AG04450 (cell line): ENCODE results near the gene CCL5. TPM values are rescaled to one million over a fixed set of nuclear protein-coding genes. Genes with fewer than 3 reads are reported as not detected.

Experiments used
- CTCF ChIA-PET: fragments of 300-600, 350-600 bp; formaldehyde crosslinking; extraction: SDS; loops from one replicate; lab custom pipeline; 2022; ENCODE audit warnings: antibody characterized with exemption, inconsistent platforms; lab: Charles Lee
- POLR2A ChIA-PET: fragments of 350-600 bp; formaldehyde crosslinking; extraction: SDS; loops from one replicate; lab custom pipeline; 2021; ENCODE audit warnings: antibody characterized with exemption, inconsistent platforms; lab: Yijun Ruan, JAX
- DNase-seq: peaks from one replicate; pipeline ENCODE4 v3.0.0-alpha.2; 2011; ENCODE audit warnings: low read depth, low spot score
- H3K27ac ChIP-seq: one replicate; pipeline ENCODE4 v1.5.1; 2012; ENCODE audit warnings: low read depth, low read length, control low read depth
- H3K27me3 ChIP-seq: one replicate; pipeline ENCODE4 v1.6.0; 2012; ENCODE audit warnings: low read length; ENCODE audit not compliant: control insufficient read depth, insufficient read depth
- H3K4me3 ChIP-seq: 2 replicates; pipeline ENCODE4 v1.5.1; 2011; ENCODE audit warnings: mild to moderate bottlenecking, low read depth, low read length, control low read depth
- H3K9me3 ChIP-seq: 2 replicates; pipeline ENCODE4 v1.5.1; 2012; ENCODE audit warnings: low read length; ENCODE audit not compliant: control insufficient read depth, insufficient read depth
- polyA plus RNA-seq: library from polyadenylated mRNA; depleted of rRNA; stranded (reverse); fragments of >200 nt; gene quantifications from 2 replicates; pipeline ENCODE4 v1.2.3, GENCODE V29; 2011
- TF ChIP-seq, protein P1 (sequence below): IDR thresholded peaks from 2 replicates; pipeline ENCODE4 v1.5.1; 2011; ENCODE audit warnings: low read depth, low read length, control low read depth, inconsistent platforms

Gene CCL5
- polyA plus RNA-seq, 1 experiment, result not detected

DNA sequence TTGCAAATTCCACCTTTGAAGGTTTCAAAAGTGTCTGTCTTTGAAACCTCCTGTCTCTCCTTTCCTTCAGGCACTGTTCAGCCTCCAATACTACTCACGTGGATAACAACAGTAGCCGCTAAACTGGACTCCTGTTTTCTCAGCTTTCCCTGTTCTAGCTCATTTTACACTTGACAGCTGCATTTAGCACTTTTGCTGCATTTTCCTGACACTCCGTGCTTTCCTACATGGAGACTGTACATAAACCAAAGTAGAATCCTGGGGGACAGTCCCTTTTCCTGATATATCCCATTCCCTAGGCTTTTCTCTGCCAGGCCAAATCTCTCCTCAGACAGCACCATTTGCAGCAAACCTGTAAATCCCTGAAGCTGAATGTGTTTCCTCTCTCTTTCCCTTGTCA is 3.6 kb downstream of the CCL5 start:
- TF ChIP-seq, protein P1, sequence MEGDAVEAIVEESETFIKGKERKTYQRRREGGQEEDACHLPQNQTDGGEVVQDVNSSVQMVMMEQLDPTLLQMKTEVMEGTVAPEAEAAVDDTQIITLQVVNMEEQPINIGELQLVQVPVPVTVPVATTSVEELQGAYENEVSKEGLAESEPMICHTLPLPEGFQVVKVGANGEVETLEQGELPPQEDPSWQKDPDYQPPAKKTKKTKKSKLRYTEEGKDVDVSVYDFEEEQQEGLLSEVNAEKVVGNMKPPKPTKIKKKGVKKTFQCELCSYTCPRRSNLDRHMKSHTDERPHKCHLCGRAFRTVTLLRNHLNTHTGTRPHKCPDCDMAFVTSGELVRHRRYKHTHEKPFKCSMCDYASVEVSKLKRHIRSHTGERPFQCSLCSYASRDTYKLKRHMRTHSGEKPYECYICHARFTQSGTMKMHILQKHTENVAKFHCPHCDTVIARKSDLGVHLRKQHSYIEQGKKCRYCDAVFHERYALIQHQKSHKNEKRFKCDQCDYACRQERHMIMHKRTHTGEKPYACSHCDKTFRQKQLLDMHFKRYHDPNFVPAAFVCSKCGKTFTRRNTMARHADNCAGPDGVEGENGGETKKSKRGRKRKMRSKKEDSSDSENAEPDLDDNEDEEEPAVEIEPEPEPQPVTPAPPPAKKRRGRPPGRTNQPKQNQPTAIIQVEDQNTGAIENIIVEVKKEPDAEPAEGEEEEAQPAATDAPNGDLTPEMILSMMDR, result no peak
- Histone ChIP-seq H3K9me3 (no peaks in the 10 kb centered on the region), H3K4me3 (no peak overlapping the region), H3K27ac (no peak overlapping the region), H3K27me3 (peaks cover 5% of the 10 kb centered on the region)
- ChIA-PET CTCF (no interaction called here), POLR2A (interaction anchor here (0.6 kb wide), 1 partner anchor 35 kb away, joined by 3 read pairs; no protein-coding TSS in a partner anchor)
- no peak for DNase-seq

DNA sequence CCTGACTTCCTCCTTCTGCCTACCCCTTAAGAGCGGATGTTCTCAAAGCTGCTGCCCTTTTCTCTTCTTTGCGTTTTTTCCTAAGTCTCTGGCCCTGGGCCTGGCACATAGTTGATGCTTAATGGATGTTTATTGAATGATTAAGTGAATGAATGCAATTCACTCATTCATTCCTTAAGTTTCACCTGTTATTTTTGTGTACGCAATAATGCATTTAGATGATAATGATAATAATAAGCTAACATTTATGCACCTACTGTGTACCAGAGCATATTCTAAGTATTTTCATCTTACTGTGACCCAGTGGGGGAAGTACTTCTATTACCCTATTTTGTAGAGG is 4.4 kb downstream of the CCL5 start:
- DNase-seq, result no peak
- Histone ChIP-seq H3K27ac (no peak overlapping the region), H3K4me3 (no peak overlapping the region), H3K9me3 (no peaks in the 10 kb centered on the region), H3K27me3 (peaks cover 5% of the 10 kb centered on the region)
- POLR2A ChIA-PET, result interaction anchor here (0.6 kb wide), 1 partner anchor 34 kb away, joined by 3 read pairs; no protein-coding TSS in a partner anchor
- CTCF ChIA-PET, result interaction anchor here (0.7 kb wide), 1 partner anchor 26 kb away, joined by 3 read pairs; no protein-coding TSS in a partner anchor
- TF ChIP-seq, protein P1, result no peak

DNA sequence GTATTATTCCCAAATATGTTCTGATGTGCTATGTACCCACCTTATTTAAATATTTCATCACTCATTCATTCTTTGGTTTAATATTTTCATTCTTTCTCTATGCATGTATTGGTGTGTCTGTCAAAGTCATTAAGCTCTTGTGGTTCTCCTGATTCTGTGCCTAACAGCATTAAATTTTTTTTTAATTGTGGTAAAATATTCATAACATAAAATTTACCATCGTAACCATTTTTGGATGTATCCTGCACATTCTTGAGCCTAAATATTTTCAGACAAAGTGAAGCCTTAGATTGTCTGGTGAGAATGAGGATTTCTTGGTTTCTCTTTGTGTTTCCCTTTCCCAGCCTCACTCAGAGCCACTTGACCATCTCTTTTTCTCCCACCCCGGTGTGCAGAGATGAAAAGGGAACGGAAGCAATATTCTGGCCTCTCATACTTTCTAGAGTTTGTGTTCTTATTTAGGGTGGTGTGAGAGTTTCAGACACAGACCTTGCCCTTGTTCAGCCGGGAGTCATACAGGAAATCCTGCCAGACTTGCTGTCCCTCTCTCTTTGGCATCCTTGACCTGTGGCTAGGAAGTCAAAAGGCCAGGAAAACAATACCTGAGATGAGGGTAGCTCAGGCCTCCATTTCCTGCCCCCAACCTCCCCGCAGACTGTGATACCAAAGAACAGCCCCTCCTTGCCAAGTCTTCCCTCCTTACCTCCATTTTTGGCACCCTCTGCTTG is 4.9 kb downstream of the CCL5 start:
- H3K27me3 ChIP-seq, result peaks cover 5% of the 10 kb centered on the region
- ChIA-PET CTCF (interaction anchor here (0.7 kb wide), 1 partner anchor 25 kb away, joined by 3 read pairs; no protein-coding TSS in a partner anchor), POLR2A (no interaction called here)
- H3K4me3 ChIP-seq, result no peak overlapping the region
- TF ChIP-seq, protein P1, result no peak
- H3K27ac ChIP-seq, result no peak overlapping the region
- H3K9me3 ChIP-seq, result no peaks in the 10 kb centered on the region
- DNase-seq, result no peak

DNA sequence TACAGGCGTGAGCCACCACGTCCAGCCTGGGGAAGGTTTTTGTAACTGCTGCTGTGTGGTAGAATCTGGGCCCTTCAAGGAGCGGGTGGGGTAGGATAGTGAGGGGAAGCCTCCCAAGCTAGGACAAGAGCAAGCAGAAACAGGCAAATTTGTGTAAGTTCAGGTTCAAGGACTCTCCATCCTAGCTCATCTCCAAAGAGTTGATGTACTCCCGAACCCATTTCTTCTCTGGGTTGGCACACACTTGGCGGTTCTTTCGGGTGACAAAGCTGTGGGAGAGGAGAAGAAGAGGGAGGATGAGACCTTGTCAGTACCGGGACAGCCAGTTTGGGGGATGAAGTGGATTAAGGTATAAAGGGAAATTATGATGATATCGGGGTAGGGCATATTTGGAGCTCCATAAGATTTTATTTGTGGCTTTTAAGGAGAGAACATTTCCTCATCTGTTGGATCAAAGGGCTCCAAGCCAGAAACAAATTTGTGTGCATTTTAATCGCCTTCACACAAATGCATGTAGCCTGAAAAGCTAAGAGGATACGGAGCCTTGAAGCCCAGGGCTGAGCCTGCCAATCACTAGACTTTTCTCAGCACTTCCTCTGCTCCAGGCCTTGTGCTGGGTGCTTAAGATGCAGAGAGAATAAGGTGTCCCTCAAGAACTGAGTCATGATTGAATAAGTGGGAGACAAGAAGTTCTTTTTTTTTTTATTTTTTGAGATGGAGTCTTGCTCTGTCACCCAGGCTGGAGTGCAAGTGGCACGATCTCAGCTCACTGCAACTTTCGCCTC is 7.8 kb downstream of the CCL5 start:
- ChIA-PET CTCF (no interaction called here), POLR2A (no interaction called here)
- peaks cover 5% of the 10 kb centered on the region for H3K27me3 ChIP-seq
- TF ChIP-seq, protein P1, result no peak
- H3K4me3 ChIP-seq, result no peak overlapping the region
- no peak overlapping the region for H3K27ac ChIP-seq
- no peak for DNase-seq
- H3K9me3 ChIP-seq, result no peaks in the 10 kb centered on the region
